ENCODE results near the gene MAGI1.

MAGI1 gene

DNA sequence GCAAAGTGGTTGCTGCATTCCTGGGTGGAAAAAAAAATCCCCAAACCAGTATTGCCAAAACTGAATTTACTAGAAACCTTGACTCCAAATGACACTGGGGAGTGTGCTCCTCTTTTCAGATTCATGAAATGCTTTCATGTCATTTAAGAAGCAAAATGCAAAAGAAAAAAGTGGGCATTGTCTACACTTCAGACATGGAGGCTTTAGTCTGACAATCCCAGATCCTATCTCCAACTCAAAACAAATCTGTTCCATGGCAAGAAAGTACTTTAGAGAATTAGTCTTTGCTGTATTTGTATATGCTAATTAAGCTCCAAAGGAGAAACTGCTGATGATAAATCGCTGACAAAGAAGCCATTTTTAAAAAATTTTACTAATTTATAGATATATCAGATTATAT is 366.7 kb downstream of the MAGI1 start:
- ChIA-PET POLR2A (no interaction called here), CTCF (interaction anchor here (0.6 to 1.3 kb wide), 4 partner anchors 50 to 272 kb away, joined by 3 to 6 read pairs (median 4); no protein-coding TSS in a partner anchor)
- no peak for DNase-seq (ENCODE audit: extremely low spot score)
- no peak for TF ChIP-seq FOXM1 (IDR thresholded peaks at IDR 0.05; ENCODE audit: borderline replicate concordance)
- TF ChIP-seq SUZ12 (IDR thresholded peaks at IDR 0.05): no peak
- TF ChIP-seq ELF4 (IDR thresholded peaks at IDR 0.05): no peak
- no peak for TF ChIP-seq LEF1 (IDR thresholded peaks at IDR 0.05; ENCODE audit: borderline replicate concordance)
- no peak for TF ChIP-seq HDGF (IDR thresholded peaks at IDR 0.05; ENCODE audit: borderline replicate concordance)
- TF ChIP-seq BHLHE40 (IDR thresholded peaks at IDR 0.05; ENCODE audit: borderline replicate concordance): no peak
- no peak for TF ChIP-seq L3MBTL2 (conservative IDR thresholded peaks at IDR 0.05)
- TF ChIP-seq FOXA1 (IDR thresholded peaks at IDR 0.05): no peak
- no peak for TF ChIP-seq TARDBP (IDR thresholded peaks at IDR 0.05)

DNA sequence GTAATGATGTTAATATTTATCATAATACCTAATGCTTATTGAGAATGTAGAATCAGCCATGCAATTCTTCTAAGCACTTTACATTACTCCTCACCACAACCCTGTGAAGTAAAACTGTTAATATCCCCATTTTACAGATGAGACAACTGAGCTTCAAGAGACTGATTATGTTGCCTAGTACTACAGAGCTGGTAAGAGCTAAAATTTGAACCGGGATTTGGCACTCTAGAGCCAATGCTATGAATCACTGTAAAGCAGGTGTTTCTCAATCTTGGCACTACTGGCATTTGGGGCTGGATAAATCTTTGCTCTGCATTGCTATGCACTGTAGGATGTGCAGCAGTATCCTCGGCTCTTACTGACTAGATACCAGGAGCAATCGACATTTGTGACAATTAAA is 367.7 kb downstream of the MAGI1 start:
- no peak for TF ChIP-seq SUZ12 (IDR thresholded peaks at IDR 0.05)
- no peak for TF ChIP-seq CTBP1 (IDR thresholded peaks at IDR 0.05; ENCODE audit: borderline replicate concordance)
- no peak for TF ChIP-seq FOXK2 (IDR thresholded peaks at IDR 0.05)
- no peak for TF ChIP-seq NFRKB (IDR thresholded peaks at IDR 0.05)
- TF ChIP-seq FOXA1 (IDR thresholded peaks at IDR 0.05): no peak
- no peak for TF ChIP-seq BHLHE40 (IDR thresholded peaks at IDR 0.05; ENCODE audit: borderline replicate concordance)
- TF ChIP-seq LEF1 (IDR thresholded peaks at IDR 0.05; ENCODE audit: borderline replicate concordance): no peak
- TF ChIP-seq ZNF384 (IDR thresholded peaks at IDR 0.05): no peak
- TF ChIP-seq L3MBTL2 (conservative IDR thresholded peaks at IDR 0.05): no peak
- TF ChIP-seq HDGF (IDR thresholded peaks at IDR 0.05; ENCODE audit: borderline replicate concordance): no peak
- no peak for TF ChIP-seq ARNT (IDR thresholded peaks at IDR 0.05)
- TF ChIP-seq TARDBP (IDR thresholded peaks at IDR 0.05): no peak
- no peak for DNase-seq (ENCODE audit: extremely low spot score)
- POLR2A ChIA-PET: no interaction called here
- CTCF ChIA-PET: interaction anchor here (0.6 kb wide), 1 partner anchor 338 kb away, joined by 3 read pairs; no protein-coding TSS in a partner anchor

DNA sequence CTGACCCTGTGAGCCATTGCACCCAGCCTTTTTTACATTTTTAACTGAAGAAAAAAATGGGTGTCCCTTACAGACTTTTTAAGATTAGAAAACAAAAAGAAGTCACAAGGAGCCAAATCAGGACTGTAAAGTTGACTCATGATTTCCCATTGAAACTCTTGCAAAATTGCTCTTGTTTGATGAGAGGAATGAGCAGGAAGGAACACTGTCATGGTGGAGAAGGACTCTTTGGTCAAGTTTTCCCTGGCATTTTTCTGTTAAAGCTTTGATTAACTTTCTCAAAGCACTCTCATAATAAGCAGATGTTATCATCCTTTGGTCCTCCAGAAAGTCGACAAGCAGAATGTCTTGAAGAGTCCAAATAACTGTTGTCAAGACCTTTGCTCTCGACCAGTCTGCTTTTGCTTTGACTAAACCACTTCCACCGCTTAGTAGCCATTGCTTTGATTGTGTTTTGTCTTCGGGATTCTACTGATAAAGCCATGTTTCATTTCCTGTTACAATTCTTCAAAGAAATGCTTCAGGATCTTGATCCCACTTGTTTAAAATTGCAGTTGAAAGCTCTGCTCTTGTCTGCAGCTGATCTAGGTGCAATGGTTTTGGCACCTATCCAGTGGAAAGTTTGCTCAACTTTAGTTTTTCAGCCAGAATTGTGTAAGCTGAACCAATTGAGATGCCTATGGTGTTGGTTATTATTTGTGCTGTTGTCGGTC is 369.4 kb downstream of the MAGI1 start:
- ChIA-PET POLR2A (no interaction called here), CTCF (no interaction called here)
- DNase-seq (ENCODE audit: extremely low spot score): no peak
- TF ChIP-seq FOXA1 (IDR thresholded peaks at IDR 0.05) (no peak), SP1 (IDR thresholded peaks at IDR 0.05) (no peak), BHLHE40 (IDR thresholded peaks at IDR 0.05; ENCODE audit: borderline replicate concordance) (no peak), ARNT (IDR thresholded peaks at IDR 0.05) (no peak), ZNF384 (IDR thresholded peaks at IDR 0.05) (no peak), HDGF (IDR thresholded peaks at IDR 0.05; ENCODE audit: borderline replicate concordance) (no peak), LEF1 (IDR thresholded peaks at IDR 0.05; ENCODE audit: borderline replicate concordance) (no peak), TARDBP (IDR thresholded peaks at IDR 0.05) (no peak), FOXK2 (IDR thresholded peaks at IDR 0.05) (no peak), CTBP1 (IDR thresholded peaks at IDR 0.05; ENCODE audit: borderline replicate concordance) (no peak), NFRKB (IDR thresholded peaks at IDR 0.05) (no peak)

DNA sequence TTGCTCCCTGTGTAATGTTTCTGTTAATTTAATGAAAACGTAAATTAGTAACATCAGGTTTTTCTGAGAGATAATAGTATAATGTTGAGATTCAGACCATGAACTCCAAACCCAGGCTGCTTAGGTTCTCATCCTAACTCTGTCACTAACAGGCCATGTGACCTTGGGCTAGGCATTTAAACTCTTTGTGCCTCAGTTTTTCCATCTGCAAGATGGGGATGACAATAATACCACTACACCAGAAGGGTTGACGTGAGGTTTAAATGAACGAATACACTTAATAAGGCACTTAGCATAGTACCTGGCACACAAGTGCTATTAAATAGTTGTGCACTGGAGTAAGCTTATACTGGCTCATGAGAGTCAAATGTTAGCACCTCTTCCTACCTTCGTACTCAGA is 370.8 kb downstream of the MAGI1 start:
- no peak for DNase-seq (ENCODE audit: extremely low spot score)
- no peak for TF ChIP-seq CTBP1 (IDR thresholded peaks at IDR 0.05; ENCODE audit: borderline replicate concordance)
- TF ChIP-seq BHLHE40 (IDR thresholded peaks at IDR 0.05; ENCODE audit: borderline replicate concordance): no peak
- no peak for TF ChIP-seq NFRKB (IDR thresholded peaks at IDR 0.05)
- TF ChIP-seq ELF4 (IDR thresholded peaks at IDR 0.05): no peak
- TF ChIP-seq SP1 (IDR thresholded peaks at IDR 0.05): no peak
- TF ChIP-seq, protein P1, sequence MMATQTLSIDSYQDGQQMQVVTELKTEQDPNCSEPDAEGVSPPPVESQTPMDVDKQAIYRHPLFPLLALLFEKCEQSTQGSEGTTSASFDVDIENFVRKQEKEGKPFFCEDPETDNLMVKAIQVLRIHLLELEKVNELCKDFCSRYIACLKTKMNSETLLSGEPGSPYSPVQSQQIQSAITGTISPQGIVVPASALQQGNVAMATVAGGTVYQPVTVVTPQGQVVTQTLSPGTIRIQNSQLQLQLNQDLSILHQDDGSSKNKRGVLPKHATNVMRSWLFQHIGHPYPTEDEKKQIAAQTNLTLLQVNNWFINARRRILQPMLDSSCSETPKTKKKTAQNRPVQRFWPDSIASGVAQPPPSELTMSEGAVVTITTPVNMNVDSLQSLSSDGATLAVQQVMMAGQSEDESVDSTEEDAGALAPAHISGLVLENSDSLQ (IDR thresholded peaks at IDR 0.05): no peak
- no peak for TF ChIP-seq FOXM1 (IDR thresholded peaks at IDR 0.05; ENCODE audit: borderline replicate concordance)
- TF ChIP-seq L3MBTL2 (conservative IDR thresholded peaks at IDR 0.05): no peak
- no peak for TF ChIP-seq HDGF (IDR thresholded peaks at IDR 0.05; ENCODE audit: borderline replicate concordance)
- no peak for TF ChIP-seq TARDBP (IDR thresholded peaks at IDR 0.05)
- no peak for TF ChIP-seq ZNF384 (IDR thresholded peaks at IDR 0.05)
- no peak for TF ChIP-seq LEF1 (IDR thresholded peaks at IDR 0.05; ENCODE audit: borderline replicate concordance)
- TF ChIP-seq SUZ12 (IDR thresholded peaks at IDR 0.05): no peak
- no peak for TF ChIP-seq FOXA1 (IDR thresholded peaks at IDR 0.05)
- no peak for TF ChIP-seq FOXK2 (IDR thresholded peaks at IDR 0.05)
- ChIA-PET CTCF (no interaction called here), POLR2A (no interaction called here)

DNA sequence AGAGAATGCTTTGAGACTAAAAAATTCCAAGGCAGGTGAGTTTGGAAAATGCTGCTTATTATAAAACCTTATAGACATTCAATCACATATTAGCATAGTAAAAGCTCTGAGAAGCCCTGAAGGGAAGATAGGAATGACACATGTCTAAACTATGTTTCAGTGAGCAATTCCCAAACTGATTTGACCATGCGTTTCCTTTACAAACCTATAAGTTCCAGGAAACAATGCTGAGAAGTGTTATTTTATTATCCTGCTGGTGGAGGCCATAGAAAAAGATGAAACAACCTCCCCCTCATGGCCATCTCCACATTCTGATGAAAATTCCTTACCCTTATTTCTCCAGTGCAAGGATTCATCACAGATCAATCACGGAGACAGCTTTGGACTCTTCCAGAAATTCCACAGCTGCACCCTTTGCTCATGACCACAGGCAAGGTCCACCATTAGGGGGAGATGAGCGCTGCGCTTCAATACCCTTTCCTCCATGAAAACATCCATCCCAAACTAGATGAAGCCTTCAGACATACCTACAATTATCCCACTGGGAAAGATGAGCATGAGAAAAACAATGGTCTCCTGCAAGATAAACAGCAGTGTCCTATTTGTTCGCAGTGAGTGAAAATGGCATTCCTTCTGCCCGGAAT is 372.1 kb downstream of the MAGI1 start:
- ChIA-PET POLR2A (no interaction called here), CTCF (no interaction called here)
- DNase-seq (ENCODE audit: extremely low spot score): no peak
- no peak for TF ChIP-seq FOXA1 (IDR thresholded peaks at IDR 0.05)
- TF ChIP-seq LEF1 (IDR thresholded peaks at IDR 0.05; ENCODE audit: borderline replicate concordance): no peak

DNA sequence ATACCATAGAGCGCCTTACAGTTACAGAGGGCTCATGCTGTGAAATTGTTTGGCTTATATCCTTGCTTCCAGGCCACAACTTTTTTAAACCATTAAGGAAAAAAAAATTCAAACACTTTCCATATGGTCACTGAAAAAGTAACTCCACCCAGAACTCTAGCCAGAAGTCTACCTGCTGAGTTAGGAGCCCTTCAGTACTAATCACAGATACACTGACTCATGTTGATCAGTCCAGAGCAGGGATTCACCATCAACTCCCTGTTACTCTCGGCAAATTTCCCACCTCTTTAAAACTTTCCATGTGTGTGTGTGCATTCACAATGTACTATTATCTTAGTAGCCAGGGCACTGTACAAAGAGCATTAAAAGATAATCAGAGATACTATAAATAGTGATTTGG is 372.8 kb downstream of the MAGI1 start:
- no peak for TF ChIP-seq HDGF (IDR thresholded peaks at IDR 0.05; ENCODE audit: borderline replicate concordance)
- TF ChIP-seq SUZ12 (IDR thresholded peaks at IDR 0.05): no peak
- no peak for TF ChIP-seq ARNT (IDR thresholded peaks at IDR 0.05)
- no peak for TF ChIP-seq L3MBTL2 (conservative IDR thresholded peaks at IDR 0.05)
- no peak for TF ChIP-seq FOXA1 (IDR thresholded peaks at IDR 0.05)
- ChIA-PET CTCF (no interaction called here), POLR2A (no interaction called here)
- no peak for DNase-seq (ENCODE audit: extremely low spot score)

DNA sequence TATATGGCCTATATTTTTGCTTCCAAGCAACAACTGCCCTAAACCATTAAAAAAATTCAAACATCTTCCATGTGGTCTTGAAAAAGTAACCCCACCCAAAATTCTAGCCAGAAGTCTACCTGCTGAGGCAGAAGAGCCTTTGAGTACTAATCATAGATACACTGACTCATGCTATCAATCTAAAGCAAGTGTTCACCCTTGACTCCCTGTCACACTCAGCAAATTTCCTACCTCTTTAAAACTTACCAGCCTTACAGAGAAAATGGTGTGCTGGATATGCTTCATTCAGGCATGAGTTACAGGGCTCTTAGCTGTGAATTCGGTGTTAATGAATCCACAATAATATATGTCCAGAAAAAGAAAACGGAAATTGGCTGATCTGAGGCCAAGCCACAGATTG is 373.8 kb downstream of the MAGI1 start:
- DNase-seq (ENCODE audit: extremely low spot score): no peak
- TF ChIP-seq LEF1 (IDR thresholded peaks at IDR 0.05; ENCODE audit: borderline replicate concordance) (no peak), ELF4 (IDR thresholded peaks at IDR 0.05) (no peak), SP1 (IDR thresholded peaks at IDR 0.05) (no peak), BHLHE40 (IDR thresholded peaks at IDR 0.05; ENCODE audit: borderline replicate concordance) (no peak), TARDBP (IDR thresholded peaks at IDR 0.05) (no peak), FOXK2 (IDR thresholded peaks at IDR 0.05) (no peak)
- ChIA-PET CTCF (no interaction called here), POLR2A (no interaction called here)

Measured in HEK293T (cell line).